Hippocampal formation (tissue), 2 donors: ENCODE data around the gene TMA7.
"Not testable (repeated sequence)": the region's sequence is repeated elsewhere in the genome, so short reads cannot be mapped to it uniquely, and the experiment has no call there.

ENCODE experiments used
- DNase-seq, 2 donors: peaks; one replicate each; lab custom pipeline; 2025; lab: John Stamatoyannopoulos, UW

TMA7 gene

DNA sequence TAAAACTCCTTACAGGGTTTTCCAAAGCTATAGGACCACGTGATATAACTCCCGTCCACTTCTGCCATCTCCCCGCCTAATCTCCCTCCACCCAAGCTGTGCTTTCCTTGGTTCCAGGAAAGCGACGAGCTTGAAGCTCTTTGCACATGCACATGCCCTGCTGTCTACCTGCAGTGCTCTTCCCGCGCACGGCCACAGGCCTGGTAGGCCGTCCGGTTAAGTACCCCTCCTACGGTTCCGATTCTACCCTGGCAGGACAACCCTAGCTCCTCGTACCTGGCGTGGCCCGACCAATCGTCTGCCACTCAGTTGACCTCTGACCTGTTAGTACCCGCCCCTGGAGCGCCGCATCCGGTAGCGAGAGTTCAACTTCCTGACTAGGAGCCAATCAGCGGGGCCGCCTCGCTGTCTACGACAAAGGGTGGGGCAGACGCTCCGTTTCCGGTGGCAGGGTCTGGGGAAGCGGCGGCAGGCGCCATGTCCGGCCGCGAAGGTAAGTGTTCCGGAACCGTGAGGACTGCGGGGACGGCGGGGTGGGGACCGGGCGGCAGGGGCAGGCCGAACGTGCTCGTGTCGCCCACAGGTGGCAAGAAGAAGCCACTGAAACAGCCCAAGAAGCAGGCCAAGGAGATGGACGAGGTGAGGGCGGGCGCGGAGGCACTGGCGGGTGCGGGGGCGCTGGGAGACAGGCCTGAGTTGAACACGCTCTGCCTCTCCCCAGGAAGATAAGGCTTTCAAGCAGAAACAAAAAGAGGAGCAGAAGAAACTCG, at the start of gene TMA7, which contains the start of gene CCDC51:
Gene TMA7, plus strand, starts transcription at position 438 of the 770 bp plus-strand sequence. Its CDS starts 40 bp downstream, at position 478.
Gene CCDC51, minus strand, starts transcription at position 300 of the 770 bp plus-strand sequence. CDS start 4,991 bp downstream, outside the sequence.
- DNase-seq: peak; percentile 98 to 99

DNA sequence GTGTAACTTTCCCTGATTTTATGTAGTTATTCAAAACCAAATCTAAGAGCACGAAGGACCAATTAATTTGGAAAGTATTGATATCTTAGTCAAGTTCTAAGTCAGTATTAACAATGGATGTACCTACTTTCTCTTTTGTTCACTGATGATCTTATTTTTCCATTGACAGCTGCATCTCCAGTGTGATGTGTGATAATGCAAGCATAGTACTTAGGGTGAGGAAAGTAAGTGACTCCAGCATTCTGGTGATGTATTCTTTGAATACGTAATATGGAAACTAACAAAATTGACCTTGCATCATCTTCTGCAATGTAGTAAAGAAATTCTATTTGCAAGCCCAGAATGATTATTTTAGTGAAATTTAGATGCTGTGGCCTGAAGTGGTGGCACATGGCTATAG, 45.7 kb upstream of the TMA7 start:
- no peak for DNase-seq

DNA sequence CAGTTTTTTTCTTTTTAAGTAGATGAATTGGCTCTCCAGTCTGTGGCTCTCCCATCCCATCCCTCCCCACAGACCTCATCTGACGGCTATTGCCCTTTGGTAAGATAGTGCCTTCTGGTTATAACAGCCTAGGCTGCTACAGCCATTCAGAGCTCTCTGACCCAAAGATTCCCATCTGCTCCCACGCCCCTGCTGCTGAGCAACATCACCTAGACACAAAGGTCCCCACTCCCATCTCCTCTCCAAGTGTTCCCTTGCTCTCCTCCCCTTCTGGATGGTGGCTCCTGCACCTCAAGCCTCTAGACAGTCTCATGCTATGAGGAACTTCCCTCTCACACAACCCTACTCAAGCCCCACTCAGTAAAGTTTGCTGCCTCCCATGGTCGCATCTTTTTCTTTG, 44.3 kb upstream of the TMA7 start:
- no peak for DNase-seq

DNA sequence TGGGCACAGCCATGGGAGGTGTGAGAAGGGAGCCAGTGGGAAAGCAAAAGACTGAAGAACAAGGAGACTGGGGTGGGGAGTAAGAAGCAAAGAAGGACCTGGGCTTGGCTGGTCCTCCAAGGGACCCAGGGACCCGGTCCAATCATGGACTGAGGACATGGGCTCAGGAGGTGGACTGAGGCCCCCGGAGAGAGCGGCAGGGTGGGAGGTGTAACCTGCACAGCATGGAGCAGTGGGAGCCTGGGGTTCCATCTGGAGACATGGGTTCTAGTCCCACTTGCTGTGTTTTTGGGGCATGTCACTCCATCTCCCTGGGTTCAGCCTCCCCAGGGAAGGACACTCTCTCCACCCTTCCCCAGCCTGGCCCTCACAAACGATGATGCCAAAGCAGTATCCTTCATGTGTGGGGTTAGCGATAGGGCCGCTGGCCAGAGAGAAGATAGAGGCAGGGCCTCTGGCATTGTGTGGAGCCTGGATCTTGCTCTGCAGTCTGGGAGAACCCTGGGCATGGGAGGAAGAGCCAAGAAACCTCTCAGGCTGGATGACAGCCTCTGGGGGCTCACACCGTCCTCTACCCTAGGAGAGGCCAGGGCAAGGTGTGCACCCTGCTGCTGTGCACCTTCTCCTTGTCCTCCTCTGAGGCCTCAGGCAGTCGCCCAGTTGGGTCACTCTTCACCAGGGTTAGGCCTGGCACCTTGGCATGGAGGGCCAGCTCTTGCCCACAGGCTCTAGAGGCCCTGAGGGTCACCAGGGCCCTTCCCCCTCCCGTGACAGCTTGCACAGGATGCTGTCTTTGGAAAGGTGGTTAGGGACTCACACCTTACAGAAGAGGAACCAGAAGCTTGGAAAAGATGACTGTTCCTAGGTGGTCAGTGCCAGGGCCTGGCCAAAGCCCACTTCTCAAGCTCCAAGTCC, 42.0 kb upstream of the TMA7 start:
- DNase-seq: no peak

DNA sequence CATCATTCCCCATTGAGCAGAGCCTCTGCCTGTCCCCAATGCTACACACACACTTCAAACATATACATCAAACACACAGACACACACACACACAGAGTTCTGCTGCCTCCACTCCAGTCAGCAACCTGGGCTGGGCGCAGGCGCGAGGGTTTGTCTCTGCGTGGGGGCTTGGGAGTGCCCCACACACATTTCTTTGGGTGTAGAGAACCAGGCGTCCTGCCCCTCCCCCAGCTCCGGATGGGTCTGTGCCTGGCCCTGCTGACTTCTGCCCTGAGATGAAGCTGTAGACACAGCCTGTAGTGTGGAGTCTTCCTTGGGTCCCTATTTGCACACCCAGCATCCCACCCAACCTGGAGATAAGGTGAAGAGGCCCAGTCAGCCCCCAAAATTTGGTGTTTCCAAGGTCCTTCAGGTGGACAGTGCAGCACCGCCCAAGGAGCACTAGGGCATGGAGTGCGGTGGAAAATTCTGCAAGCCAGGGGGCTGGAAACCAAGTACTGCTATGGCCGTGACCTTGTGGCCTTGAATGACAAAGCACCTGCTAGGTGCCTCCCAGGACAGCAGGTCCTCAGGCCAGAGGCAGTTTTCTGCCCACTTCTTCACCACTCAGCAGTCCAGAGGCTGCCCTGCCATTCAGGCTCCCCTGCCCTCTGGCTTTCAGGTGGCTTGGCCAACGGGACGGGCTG, 41.2 kb upstream of the TMA7 start:
- DNase-seq: no peak

DNA sequence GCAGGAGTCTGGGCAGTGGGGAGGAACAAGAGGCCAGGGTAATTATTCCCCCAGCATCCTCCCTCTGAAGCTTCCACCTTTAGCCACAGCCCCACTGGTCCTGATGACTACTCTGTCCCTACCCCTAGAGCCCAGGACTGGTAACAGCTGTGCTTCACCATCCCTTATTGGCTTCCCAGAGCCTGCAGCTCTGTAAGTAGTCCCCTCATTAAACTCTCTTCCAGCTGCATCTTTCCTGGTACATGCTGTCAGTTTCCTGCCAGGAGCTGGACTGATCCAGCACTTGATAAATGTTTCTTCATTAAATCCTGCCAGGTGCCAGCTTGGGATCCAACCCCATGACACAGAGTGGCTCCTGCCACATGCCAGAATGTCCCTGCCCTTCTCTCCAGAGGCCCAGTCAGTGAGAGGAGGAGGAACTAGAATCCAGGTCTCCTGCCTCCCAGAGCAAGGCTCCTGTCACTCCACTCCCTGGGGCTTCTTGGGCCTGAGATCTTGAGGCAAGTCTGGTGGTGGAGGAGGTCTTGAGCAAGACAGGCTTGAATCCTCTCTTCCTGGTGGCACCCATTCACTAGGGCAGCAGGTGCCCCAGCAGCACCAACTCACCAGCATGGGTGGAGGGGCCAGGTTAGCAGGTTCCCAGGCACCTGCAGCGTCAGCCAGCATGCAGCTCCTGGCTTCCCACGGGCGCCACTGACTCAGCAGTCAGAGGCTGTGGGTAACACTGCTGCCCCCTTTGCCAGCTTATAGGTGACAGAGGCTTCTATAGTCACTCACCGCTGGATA, 40.5 kb upstream of the TMA7 start:
- DNase-seq: no peak

DNA sequence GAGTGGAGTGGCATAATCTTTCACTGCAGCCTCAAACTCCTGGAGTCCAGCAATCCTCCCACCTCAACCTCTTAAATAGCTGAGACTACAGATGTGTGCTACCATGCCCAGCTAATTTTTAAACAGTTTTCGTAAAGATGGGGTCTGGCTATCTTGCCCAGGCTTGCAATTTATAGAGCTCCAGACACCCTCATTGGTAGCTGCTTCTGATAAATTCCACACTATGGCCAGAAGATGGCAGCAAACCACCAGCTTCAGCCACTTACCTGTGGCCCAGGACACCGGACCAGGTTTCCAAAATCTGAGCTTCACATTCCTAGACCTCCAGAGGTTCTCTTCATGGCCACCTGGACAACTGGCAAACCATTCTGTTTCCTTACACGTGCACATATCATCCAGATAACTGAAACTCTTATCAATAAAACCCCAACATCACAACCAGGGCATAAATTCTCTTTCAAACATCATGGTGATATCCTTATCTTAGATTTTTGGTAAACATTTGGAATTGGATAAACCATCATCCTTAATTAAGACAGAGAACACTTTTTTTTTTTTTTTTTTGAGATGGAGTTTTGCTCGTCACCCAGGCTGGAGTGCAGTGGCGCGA, 39.1 kb upstream of the TMA7 start:
- DNase-seq: peak; percentile 19 to 44

DNA sequence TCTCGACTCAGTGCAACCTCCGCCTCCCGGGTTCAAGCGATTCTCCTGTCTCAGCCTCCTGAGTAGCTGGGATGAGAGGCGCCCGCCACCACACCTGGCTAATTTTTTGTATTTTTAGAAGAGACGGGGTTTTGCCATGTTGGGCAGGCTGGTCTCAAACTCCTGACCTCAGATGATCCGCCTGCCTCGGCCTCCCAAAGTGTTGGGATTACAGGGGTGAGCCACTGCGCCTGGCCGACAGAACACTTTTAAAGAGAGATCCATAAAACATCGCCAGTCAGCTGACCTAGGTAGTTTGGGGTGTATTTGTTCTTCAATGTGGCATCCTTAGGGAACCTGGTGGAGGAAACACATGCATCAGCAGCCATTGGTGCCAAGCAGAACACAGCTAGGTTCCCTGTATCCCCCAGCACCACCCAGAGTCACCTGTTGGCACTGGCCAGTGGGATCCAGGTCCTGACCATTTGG, 38.6 kb upstream of the TMA7 start:
- DNase-seq: not testable (repeated sequence)

DNA sequence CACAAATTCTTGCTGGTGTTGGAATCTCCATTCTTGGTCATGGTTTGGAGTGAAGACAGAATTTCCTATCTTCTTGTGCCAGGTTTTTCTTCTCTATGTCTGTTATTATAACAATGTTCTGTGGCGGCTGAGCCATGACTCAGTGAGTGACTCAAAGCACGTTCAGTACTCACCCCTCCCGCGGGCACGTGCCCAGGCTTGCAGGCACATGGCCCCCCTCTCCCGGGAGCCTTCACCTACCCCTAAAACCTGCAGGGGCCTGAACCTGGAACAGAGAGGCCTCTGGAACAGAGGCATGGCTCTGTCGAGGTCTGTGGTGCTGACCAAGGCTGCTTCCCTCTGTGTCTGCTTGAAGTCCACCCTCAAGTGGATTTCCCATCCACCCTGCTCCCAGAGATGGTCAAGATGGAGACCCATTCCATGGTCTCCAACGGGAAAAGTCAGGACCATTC, 37.8 kb upstream of the TMA7 start:
- no peak for DNase-seq

DNA sequence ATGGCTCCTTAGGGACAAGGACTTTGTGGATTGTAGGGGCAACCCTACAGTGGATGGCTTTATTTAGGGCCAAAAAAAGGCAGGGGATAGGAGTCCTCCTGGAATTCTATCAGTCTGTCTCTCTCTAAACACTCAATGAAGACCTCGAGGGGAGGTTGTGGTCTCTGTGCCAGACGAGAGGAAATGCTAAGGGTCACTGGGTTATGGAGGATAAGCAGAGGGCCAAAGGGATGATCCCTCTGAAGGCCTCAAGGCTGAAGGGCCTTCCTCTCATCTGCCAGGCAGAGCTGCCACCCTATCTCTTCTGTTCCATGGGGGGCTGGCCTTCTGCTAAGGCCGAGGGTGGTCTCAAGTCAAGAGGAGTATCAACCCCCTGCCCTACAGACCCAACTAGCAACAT, 37.1 kb upstream of the TMA7 start:
- no peak for DNase-seq

DNA sequence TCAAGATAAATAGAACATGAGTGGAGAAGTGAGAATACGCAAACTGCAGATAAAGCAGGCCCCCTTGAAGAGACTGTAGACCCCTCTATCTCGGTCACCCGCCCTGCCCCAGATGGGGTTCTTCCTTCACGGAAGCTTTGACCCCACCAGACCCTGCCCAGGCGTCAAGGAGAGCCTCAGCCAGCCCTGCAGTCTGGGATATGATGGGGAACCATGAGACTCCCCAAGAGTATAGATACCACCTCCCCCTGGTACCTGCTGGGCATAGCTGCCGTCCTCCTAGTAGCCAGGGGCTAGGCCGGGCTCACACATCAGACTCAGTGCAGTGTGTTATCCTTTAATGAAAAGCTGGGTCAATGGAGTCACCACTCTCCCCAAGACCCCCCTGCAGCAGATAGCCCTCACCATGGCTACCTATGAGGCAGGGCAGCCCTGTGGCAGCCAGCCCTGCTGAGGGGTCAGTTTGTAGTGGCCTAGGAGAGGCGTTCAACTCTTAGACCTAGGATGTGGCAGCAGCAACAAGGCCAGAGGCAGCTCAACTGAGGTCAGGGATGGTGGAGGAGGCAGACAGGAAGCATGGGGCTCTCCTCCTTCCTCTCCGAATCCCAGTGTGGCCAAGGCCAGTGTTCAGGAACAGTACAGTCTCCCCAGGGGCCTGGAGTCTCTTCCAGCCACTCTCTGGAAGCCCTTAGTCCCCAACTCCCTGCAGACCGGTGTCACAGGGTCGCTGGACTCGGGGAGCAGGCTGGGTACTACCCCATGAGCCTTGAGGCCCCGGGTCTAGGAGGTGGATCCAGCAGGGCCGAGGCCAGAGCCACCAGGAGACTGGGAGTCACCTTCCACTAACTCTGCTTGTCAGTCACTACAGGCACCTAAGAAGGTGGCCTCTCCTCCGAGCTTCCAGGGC, 36.3 kb upstream of the TMA7 start:
- no peak for DNase-seq

DNA sequence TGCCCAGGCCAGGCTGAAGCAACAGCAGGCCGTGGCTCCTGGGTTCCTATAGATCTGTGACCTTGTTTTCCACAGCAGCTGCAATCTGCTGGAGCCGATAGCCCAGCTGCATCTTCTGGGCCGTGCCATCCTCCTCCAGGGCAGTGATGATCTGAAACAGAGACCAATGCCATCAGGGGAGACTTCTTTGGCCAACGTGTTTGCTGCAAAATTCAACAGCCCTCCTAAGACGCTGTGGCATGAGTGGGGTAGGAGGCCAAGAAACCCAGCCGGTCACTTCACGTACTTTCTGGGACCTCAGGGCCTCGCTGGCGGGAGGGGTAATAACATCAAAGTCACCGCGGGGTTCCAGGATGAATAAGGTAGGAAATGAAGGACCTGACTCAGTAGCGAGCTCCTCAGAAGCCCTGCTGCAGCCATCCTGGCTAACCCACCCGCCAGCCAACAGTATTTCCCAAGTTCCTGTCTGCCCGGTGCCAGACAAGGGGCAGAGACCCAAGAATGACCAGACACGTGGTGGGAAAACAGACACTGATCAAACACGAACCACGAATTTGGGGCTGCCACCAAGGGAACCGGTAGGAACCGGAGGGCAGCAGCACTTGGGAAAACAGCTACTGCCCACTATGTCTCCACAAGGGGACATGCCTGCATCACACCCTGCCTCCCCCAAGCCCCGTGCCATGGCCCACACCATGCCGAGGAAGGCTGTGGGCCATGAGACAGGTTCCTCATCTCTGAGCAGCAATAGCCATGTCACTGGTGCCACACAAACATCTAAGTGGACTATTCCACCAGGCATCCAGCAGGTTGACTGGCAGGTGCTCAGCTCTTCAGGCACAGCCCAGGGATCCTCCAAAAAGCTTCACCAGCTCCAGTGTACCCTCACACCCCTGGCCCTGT, 35.4 kb upstream of the TMA7 start:
- DNase-seq: no peak

DNA sequence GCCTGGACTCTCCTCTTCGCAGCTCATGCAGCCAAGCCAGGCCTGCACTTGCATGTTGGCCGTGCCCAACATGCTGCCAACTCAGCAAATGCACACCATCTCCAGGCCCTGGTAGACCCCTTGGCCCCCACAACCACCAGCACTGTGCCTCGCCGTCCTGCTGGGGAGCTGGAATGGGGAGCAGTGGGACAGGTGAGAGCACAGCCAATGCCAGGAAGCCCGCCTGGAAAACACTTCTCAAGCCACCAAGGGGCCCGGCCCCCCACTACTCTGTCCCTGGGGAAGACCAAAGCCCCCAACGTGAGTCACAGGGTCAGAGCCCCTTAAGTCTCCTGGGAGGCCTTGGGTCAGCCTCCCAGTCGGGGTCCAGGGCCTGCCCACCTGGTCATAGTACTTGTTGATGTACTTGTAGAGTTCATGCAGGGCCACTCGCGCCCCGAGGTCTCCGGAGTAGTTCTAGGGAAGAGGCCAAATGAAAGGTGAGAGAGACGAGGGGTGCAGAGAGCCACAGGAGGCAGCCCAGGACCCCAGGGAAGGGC, 34.6 kb upstream of the TMA7 start:
- no peak for DNase-seq

DNA sequence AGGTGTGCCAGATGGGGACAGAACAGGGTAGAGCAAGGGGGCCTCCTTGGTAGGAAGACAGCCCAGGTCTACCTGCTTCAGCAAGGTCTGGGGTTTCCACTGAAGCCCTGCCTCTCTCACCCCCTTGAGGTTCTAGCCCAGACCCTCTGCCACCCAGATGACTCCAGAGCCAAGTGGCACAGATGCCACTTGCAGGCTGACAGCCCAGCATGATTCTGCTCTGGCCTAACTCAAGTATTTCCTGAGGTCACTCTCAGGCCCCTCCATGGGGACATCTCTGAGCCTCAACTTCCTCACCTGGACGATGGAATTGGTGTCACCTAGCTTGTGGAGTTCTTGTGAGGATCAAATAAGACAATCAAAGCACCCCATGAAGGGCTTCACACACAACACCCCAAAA, 34.1 kb upstream of the TMA7 start:
- no peak for DNase-seq

DNA sequence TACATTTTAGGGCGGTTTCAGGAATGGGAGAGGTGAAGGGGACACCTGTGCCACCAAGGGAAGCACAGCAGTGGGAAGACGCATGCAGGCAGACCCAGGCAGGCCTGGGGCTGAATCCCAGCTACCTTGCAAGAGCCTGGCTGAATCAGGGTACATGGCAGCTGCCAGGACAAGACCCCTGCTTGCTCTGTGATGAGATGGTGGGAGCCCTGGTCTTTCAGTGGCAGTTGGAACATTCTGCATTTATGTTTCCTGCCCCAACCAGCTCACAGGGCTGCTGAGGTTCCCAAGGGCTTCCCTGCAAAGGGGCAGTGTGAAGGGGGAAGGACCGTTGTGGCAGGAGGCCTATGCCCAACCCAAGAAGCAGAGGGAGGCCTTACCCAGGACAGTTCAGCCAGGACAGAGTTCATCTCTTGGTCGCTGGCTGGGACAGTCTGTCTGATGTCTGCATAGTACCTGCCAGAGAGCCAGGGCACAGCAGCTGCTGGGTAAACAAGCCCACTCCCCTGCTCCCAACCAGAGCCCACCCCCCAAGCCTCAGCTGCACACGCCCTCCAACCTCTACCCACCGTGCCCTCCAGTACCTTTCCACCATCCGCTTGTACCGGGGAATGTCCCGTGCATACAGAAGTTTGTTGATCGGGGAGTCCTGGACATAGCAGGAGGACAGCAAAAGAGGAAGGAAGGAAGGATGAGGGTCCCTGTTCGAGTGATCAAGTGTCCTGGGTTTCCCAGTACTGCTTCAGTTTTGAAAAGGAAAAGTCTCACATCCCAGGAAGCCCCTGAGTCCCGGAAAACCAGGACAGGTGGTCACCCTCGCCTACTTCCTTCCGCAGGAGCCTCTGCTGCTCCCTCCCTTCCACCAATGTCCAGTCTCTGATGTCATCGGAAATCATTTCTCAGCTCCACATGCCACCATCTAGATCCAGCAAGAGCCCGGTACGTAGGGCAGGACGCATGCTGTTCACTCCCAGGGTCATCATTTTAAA, 33.3 kb upstream of the TMA7 start:
- no peak for DNase-seq

DNA sequence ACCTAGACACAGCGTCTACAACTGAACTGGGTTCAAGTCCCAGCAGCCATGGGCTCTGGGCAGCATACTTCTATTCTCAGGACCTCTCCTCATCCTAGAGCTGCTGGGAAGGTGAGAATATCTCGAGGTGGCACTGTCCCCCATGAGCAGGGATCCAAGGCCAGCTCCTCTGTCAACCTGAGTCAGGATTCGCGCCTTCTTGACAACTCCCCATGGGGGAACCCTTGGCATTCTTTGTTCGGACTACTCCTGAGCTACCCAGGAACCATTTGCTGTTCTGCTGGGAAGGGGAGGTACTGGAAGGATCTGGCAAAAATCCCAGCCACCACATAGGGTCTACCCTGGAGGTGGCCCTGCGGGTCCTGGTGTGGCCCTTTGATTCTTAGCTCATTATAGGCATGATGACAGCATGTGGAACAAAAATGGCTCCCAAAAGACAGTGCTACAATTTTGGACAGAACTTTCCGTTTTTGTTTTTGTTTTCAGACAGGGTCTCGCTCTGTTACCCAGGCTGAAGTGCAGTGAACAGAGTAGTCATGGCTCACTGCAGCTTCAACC, 32.4 kb upstream of the TMA7 start:
- DNase-seq: no peak

DNA sequence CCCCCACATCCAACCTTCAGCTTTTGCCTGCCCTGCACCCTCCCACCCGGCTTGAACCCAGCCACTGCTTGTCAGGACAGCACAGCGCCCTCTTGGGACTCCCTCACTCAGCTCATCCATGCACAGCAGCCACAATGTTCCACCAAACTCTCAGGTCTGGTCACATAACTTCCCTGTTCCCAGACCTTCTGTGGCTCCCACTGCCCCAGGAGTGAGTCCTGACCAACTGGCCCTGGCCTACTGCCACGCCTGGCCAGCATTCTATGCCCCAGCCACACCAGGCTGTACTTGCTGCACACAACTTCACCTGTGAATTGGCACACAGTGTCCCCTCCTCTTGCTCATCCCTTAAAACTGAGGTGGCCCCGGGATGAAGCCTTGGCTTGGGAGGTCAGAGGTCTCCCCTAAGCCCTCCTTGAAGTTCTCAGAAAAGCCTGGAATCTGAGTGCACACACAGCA, 31.2 kb upstream of the TMA7 start:
- DNase-seq: no peak
